Naive thymus-derived CD4-positive, alpha-beta T cell (primary cell): ENCODE data around the gene AIFM3. TPM values are rescaled to one million over a fixed set of nuclear protein-coding genes. Genes with fewer than 3 reads are reported as not detected.

ENCODE experiments used
- ATAC-seq: fragments of 150-1000 bp; cut with Tn5 transposase; 2 replicates; pipeline ENCODE4 v1.10.0; 2021; ENCODE audit warnings: mild to moderate bottlenecking, moderate library complexity
- CTCF ChIA-PET: fragments of 350-600 bp; sonication (Branson Sonifier 250); formaldehyde crosslinking; loops from one replicate; lab custom pipeline; 2021; ENCODE audit warnings: antibody characterized with exemption; lab: Charles Lee
- POLR2A ChIA-PET: fragments of 350-600 bp; sonication (Branson Sonifier 250); formaldehyde crosslinking; loops from one replicate; lab custom pipeline; 2021; ENCODE audit warnings: antibody characterized with exemption, inconsistent platforms; lab: Charles Lee
- DNase-seq, 9 donors: peaks; one replicate each; pipeline versions ENCODE4 v3.0.0 to v3.0.0-alpha.2; 2020 to 2022; ENCODE audit warnings: mixed read lengths in 1 of 9
- H3K27ac ChIP-seq: one replicate; pipeline ENCODE4 v1.7.0; 2013; ENCODE audit warnings: mild to moderate bottlenecking, low read depth, low read length, moderate library complexity
- H3K27me3 ChIP-seq, 2 donors: one replicate each; pipeline ENCODE4 v1.7.0; 2013; ENCODE audit warnings: low read length in 2 of 2, mild to moderate bottlenecking in 2 of 2, moderate library complexity in 2 of 2; ENCODE audit not compliant: control insufficient read depth in 2 of 2, insufficient read depth in 2 of 2
- H3K36me3 ChIP-seq, 3 experiments: 1 replicate in 2 of 3; 2 replicates in 1 of 3; pipeline ENCODE4 v1.7.0; 2013; ENCODE audit warnings: low read length in 3 of 3, mild to moderate bottlenecking in 3 of 3, moderate library complexity in 1 of 3; ENCODE audit not compliant: insufficient read depth in 3 of 3, control insufficient read depth in 2 of 3
- H3K4me1 ChIP-seq, 2 donors: one replicate each; pipeline ENCODE4 v1.7.0; 2013; ENCODE audit warnings: low read length in 2 of 2, mild to moderate bottlenecking in 2 of 2, moderate library complexity in 1 of 2; ENCODE audit not compliant: control insufficient read depth in 2 of 2, insufficient read depth in 2 of 2
- H3K4me3 ChIP-seq: 2 replicates; pipeline ENCODE4 v1.7.0; 2013; ENCODE audit warnings: mild to moderate bottlenecking, low read length
- H3K9me3 ChIP-seq, 3 experiments: 1 replicate in 2 of 3; 2 replicates in 1 of 3; pipeline ENCODE4 v1.7.0; 2013; ENCODE audit warnings: low read length in 3 of 3; ENCODE audit not compliant: control insufficient read depth in 2 of 3
- H3K27ac Mint-ChIP-seq, 9 donors: one replicate each; pipeline ENCODE4 v1.8.0; 2020 to 2022; ENCODE audit warnings: mixed read lengths in 9 of 9, mild to moderate bottlenecking in 8 of 9, moderate library complexity in 5 of 9, inconsistent platforms in 2 of 9
- H3K27me3 Mint-ChIP-seq, 5 donors: one replicate each; pipeline ENCODE4 v1.8.0; 2021 to 2022; ENCODE audit warnings: mixed read lengths in 5 of 5, mild to moderate bottlenecking in 1 of 5
- H3K36me3 Mint-ChIP-seq, 5 donors: one replicate each; pipeline ENCODE4 v1.8.0; 2020 to 2022; ENCODE audit warnings: mixed read lengths in 5 of 5, mild to moderate bottlenecking in 3 of 5, inconsistent platforms in 1 of 5
- H3K4me1 Mint-ChIP-seq, 7 donors: one replicate each; pipeline ENCODE4 v1.8.0; 2020 to 2022; ENCODE audit warnings: mixed read lengths in 7 of 7, mild to moderate bottlenecking in 3 of 7, inconsistent platforms in 1 of 7
- H3K4me3 Mint-ChIP-seq, 10 donors: one replicate each; pipeline ENCODE4 v1.8.0; 2020 to 2022; ENCODE audit warnings: mild to moderate bottlenecking in 10 of 10, mixed read lengths in 10 of 10, moderate library complexity in 6 of 10, inconsistent platforms in 2 of 10
- H3K9me3 Mint-ChIP-seq, 11 donors: one replicate each; pipeline ENCODE4 v1.8.0; 2020 to 2022; ENCODE audit warnings: mixed read lengths in 11 of 11, mild to moderate bottlenecking in 4 of 11, inconsistent platforms in 1 of 11, moderate library complexity in 1 of 11
- intact Hi-C, 2 donors: fragments of 100-400 bp; cut with micrococcal nuclease; formaldehyde crosslinking; loops; one replicate each; pipeline ENCODE4 v1.15.1; 2023
- polyA plus RNA-seq, 2 donors: library from polyadenylated mRNA; unstranded; fragments of 300-500 nt; fragmentation: Illumina TruSeq; gene quantifications; one replicate each; pipeline ENCODE4 v1.2.3, GENCODE V29; 2021
- total RNA-seq, 6 experiments: library from RNA in 5 of 6; stranded (reverse) in 5 of 6; gene quantifications; 1 replicate in 5 of 6; 2 replicates in 1 of 6; pipeline ENCODE4 v1.2.3 and lab custom pipeline; 2021 to 2026

Gene AIFM3
- total and polyA plus RNA-seq, 7 experiments from 2014 or later = 0.17 to 9.0 (median 0.97) TPM

DNA sequence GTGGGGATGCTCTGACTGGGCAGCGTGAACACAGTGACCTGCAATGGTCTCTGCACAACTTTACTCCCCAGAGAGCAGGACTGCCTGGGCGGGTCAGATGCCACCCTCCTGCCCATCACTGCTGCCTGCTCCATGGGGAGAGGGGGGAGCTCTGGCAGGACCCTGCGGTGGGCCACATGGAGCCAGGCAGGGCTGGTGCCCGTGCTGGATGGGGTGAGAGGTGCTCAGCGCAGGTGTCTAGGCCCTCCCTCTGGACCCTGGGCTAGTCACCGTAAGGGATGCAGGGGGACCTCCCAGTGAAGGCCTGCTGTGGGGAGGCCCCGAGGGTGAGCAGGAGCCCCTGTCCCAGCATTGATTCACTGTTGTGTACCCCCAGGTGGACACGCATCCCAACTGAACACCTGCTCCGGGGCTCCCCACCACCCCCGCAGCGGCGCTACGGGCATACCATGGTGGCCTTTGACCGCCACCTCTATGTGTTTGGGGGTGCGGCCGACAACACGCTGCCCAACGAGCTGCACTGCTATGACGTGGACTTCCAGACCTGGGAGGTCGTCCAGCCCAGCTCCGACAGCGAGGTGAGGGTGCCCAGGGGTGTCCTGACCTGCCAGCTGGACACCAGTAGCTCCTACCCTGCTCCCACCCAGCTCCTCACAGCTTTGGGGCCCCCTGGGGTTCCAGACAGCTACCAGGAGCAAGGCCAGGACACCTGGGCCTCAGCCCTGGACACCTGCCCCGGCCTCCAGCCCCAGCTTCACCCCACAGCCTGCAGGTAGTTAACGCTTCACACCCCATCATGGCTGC, 24.4 kb downstream of the AIFM3 start:
- H3K27me3 Mint-ChIP-seq = no peaks in the 10 kb centered on the region
- no peaks in the 10 kb centered on the region for H3K27me3 ChIP-seq
- ChIA-PET POLR2A (interaction anchor here (0.7 to 2.7 kb wide), 4 partner anchors 8 to 150 kb away, joined by 3 to 21 read pairs (median 6); partner anchors contain the start of genes LZTR1 and THAP7), CTCF (interaction anchor here (0.6 kb wide), 1 partner anchor 543 kb away, joined by 4 read pairs; no protein-coding TSS in a partner anchor)
- peaks cover 0 to 1% (median 0%) of the 10 kb centered on the region in 11 donors for H3K9me3 Mint-ChIP-seq
- H3K36me3 ChIP-seq = peaks cover 0 to 73% (median 7%) of the 10 kb centered on the region in 3 experiments
- intact Hi-C loops = no loop called here
- ATAC-seq = no peak
- no peak overlapping the region for H3K4me3 ChIP-seq
- peaks cover 0 to 5% of the 10 kb centered on the region in 2 donors for H3K4me1 ChIP-seq
- H3K9me3 ChIP-seq = no peaks in the 10 kb centered on the region
- peaks cover 0 to 12% (median 6%) of the 10 kb centered on the region in 7 donors for H3K4me1 Mint-ChIP-seq
- no peak overlapping the region for H3K4me3 Mint-ChIP-seq
- peaks cover 0 to 8% (median 2%) of the 10 kb centered on the region in 5 donors for H3K36me3 Mint-ChIP-seq
- no peak overlapping the region for H3K27ac ChIP-seq
- no peak for DNase-seq
- no peak overlapping the region for H3K27ac Mint-ChIP-seq

DNA sequence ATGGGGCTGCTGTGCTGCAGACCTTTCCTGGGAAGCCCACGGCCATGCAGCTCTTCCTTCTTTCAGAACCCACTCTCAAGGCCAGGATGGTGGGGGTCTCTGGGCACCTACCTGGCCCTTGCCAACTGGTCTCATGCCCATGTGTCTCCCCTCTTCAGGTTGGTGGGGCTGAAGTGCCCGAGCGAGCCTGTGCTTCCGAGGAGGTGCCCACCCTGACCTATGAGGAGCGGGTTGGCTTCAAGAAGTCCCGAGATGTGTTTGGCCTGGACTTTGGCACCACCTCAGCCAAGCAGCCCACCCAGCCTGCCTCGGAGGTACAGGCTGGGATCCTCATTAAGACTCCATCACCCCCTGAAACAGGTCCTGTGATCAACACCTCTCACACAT, 25.0 kb downstream of the AIFM3 start:
- no peak overlapping the region for H3K27ac Mint-ChIP-seq
- no peak overlapping the region for H3K4me3 Mint-ChIP-seq
- no peak overlapping the region for H3K4me3 ChIP-seq
- no peak overlapping the region for H3K27ac ChIP-seq
- ATAC-seq = no peak
- H3K4me1 Mint-ChIP-seq = peaks cover 0 to 9% (median 4%) of the 10 kb centered on the region in 7 donors
- no peaks in the 10 kb centered on the region for H3K27me3 Mint-ChIP-seq
- no peak for DNase-seq
- ChIA-PET POLR2A (interaction anchor here (0.7 to 2.7 kb wide), 2 partner anchors 10 to 151 kb away, joined by 3 to 21 read pairs; partner anchors contain the start of gene THAP7), CTCF (interaction anchor here (0.6 kb wide), 1 partner anchor 543 kb away, joined by 4 read pairs; no protein-coding TSS in a partner anchor)
- peaks cover 0 to 5% of the 10 kb centered on the region in 2 donors for H3K4me1 ChIP-seq
- peaks cover 0 to 1% (median 0%) of the 10 kb centered on the region in 11 donors for H3K9me3 Mint-ChIP-seq
- H3K36me3 ChIP-seq = peaks cover 0 to 79% (median 7%) of the 10 kb centered on the region in 3 experiments
- no peaks in the 10 kb centered on the region for H3K27me3 ChIP-seq
- H3K36me3 Mint-ChIP-seq = peaks cover 0 to 4% (median 0%) of the 10 kb centered on the region in 5 donors
- H3K9me3 ChIP-seq = no peaks in the 10 kb centered on the region
- intact Hi-C loops = no loop called here

DNA sequence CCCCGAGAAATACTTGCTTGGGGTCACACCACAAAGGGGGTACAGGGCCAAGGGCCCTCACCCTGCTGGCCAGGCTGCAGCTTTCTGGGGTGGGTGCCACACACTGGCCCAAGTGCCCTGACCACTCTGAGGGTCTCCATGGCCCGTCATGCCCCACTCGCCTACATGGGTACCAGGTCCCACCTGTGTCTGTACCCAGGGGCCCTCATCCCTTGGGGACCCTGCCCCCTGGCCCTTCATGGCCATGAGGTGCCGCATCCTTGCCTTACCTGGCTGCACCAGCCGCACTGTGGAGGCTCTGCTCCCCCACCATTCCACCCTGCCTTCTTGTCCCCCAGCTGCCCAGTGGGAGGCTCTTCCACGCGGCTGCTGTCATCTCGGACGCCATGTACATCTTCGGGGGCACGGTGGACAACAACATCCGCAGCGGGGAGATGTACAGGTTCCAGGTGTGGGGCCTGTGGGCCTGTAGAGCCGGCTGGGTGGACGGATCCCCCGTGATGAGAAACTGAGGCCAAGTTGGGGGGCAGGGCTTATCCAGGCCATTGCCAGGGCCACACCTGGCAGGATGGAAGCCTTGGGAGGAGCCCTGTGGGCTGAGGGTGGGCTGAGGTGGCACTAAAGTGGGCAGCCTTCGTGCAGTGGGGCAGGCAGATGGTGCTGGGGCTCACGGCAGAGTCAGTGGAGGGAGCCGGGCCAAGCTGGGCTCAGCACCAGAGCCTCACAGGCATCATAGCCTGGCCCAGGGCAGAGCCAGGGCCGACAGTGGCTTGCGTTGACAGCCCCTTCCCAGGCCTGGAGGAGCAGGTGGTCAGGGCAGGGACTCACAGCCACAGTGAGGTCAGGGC, 25.6 kb downstream of the AIFM3 start:
- H3K27ac ChIP-seq = no peak overlapping the region
- CTCF ChIA-PET = interaction anchor here (0.6 kb wide), 1 partner anchor 544 kb away, joined by 4 read pairs; no protein-coding TSS in a partner anchor
- H3K36me3 Mint-ChIP-seq = peaks cover 0 to 2% (median 0%) of the 10 kb centered on the region in 5 donors
- H3K9me3 ChIP-seq = no peaks in the 10 kb centered on the region
- peaks cover 0 to 9% (median 4%) of the 10 kb centered on the region in 7 donors for H3K4me1 Mint-ChIP-seq
- intact Hi-C loops = no loop called here
- peaks cover 0 to 80% (median 7%) of the 10 kb centered on the region in 3 experiments for H3K36me3 ChIP-seq
- POLR2A ChIA-PET = interaction anchor here (0.7 kb wide), 1 partner anchor 152 kb away, joined by 3 read pairs; no protein-coding TSS in a partner anchor
- no peak for DNase-seq
- no peaks in the 10 kb centered on the region for H3K27me3 ChIP-seq
- H3K4me3 Mint-ChIP-seq = no peak overlapping the region
- peaks cover 0 to 5% of the 10 kb centered on the region in 2 donors for H3K4me1 ChIP-seq
- H3K9me3 Mint-ChIP-seq = peaks cover 0 to 1% (median 0%) of the 10 kb centered on the region in 11 donors
- ATAC-seq = no peak
- no peak overlapping the region for H3K4me3 ChIP-seq
- H3K27me3 Mint-ChIP-seq = no peaks in the 10 kb centered on the region
- H3K27ac Mint-ChIP-seq = no peak overlapping the region

DNA sequence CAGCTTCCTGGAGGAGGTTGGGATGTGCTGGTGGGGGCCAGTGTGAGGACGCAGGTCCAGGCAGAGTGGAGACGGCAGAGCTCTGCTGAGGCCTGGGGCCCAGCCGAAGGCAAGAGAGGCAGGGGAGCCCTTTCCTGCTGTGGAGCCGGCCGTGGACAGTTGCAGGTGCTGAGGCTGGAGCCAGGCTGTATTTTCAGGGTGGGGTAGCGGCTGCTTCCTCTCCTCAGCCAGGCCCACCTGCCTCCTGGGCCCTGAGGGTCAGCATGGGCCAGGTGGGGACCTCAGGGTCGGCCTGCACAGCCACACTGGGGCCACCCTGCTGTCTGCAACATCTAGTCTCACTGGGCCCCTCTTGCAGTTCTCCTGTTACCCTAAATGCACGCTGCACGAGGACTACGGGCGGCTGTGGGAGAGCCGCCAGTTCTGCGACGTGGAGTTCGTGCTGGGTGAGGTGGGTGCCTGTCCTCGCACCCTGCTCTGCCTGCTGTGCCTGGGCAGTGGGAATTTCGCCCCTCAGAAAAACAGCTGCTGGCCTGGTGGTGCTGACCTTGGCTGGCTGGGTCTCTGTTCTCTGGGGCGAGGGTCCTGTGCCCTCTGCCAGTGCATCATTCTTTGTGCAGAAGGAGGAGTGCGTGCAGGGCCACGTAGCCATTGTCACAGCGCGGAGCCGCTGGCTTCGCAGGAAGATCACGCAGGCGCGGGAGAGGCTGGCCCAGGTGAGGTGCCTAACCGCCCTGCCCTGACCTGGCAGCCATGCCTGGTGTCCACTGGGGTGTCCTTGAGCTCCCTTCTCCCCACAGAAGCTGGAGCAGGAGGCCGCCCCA, 26.5 kb downstream of the AIFM3 start:
- Mint-ChIP-seq H3K36me3 (no peaks in the 10 kb centered on the region), H3K27ac (no peak overlapping the region), H3K27me3 (no peaks in the 10 kb centered on the region), H3K9me3 (no peaks in the 10 kb centered on the region), H3K4me1 (peaks cover 0 to 13% (median 8%) of the 10 kb centered on the region in 7 donors), H3K4me3 (no peak overlapping the region)
- POLR2A ChIA-PET = interaction anchor here (1.5 kb wide), 1 partner anchor 8 kb away, joined by 4 read pairs; no protein-coding TSS in a partner anchor
- ATAC-seq (no peak), DNase-seq (no peak)
- peaks cover 0 to 80% (median 7%) of the 10 kb centered on the region in 3 experiments for H3K36me3 ChIP-seq
- peaks cover 0 to 5% of the 10 kb centered on the region in 2 donors for H3K4me1 ChIP-seq
- CTCF ChIA-PET = no interaction called here
- H3K27me3 ChIP-seq = no peaks in the 10 kb centered on the region
- H3K4me3 ChIP-seq = no peak overlapping the region
- H3K27ac ChIP-seq = no peak overlapping the region
- intact Hi-C loops = no loop called here
- H3K9me3 ChIP-seq = no peaks in the 10 kb centered on the region

DNA sequence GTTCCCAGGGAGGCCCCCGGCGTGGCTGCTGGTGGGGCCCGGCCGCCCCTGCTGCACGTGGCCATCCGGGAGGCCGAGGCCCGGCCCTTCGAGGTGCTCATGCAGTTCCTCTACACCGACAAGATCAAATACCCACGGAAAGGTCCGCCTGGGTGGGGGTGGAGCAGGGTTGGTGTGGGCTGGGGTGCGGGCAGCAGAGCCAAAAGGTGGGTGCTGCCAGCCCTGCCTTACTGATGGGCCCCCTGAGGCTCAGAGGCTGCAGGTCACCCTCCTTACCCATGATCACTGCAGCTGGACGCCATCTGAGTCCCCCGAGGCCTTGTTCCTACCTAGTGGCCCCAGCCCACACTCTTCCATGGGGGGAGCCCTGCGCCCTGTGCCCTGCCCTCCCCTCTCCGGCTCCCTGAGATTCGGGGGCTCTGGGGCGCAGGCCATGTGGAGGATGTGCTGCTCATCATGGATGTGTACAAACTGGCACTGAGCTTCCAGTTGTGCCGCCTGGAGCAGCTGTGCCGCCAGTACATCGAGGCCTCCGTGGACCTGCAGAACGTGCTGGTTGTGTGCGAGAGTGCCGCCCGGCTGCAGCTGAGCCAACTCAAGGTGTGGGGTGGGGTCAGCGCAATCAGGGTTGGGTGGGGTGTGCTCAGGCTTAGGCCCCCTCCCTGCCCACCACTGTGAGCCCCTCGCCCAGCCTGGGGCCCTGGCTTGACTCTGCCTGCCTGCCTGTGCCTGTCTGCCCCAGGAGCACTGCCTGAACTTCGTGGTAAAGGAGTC, 27.3 kb downstream of the AIFM3 start:
- peaks cover 0 to 85% (median 7%) of the 10 kb centered on the region in 3 experiments for H3K36me3 ChIP-seq
- no peak overlapping the region for H3K4me3 Mint-ChIP-seq
- peak overlapping the region in 1 of 9 donors; percentile 23 for H3K27ac Mint-ChIP-seq
- no peaks in the 10 kb centered on the region for H3K36me3 Mint-ChIP-seq
- peaks cover 0 to 5% of the 10 kb centered on the region in 2 donors for H3K4me1 ChIP-seq
- DNase-seq (no peak), ATAC-seq (no peak)
- H3K9me3 ChIP-seq = no peaks in the 10 kb centered on the region
- POLR2A ChIA-PET = interaction anchor here (1.5 kb wide), 1 partner anchor 9 kb away, joined by 4 read pairs; no protein-coding TSS in a partner anchor
- no peak overlapping the region for H3K27ac ChIP-seq
- H3K9me3 Mint-ChIP-seq = no peaks in the 10 kb centered on the region
- CTCF ChIA-PET = no interaction called here
- peaks cover 0 to 14% (median 10%) of the 10 kb centered on the region in 7 donors for H3K4me1 Mint-ChIP-seq
- intact Hi-C loops = no loop called here
- H3K27me3 Mint-ChIP-seq = no peaks in the 10 kb centered on the region
- H3K4me3 ChIP-seq = no peak overlapping the region
- no peaks in the 10 kb centered on the region for H3K27me3 ChIP-seq
